Fibroblast of skin of abdomen (primary cell): ENCODE measurements around the gene EIF4E2.
"Not testable (repeated sequence)": the region's sequence is repeated elsewhere in the genome, so short reads cannot be mapped to it uniquely, and the experiment has no call there.

ENCODE experiments used
- DNase-seq: peaks from one replicate; pipeline ENCODE4 v3.0.0-alpha.2; 2013

Gene EIF4E2

DNA sequence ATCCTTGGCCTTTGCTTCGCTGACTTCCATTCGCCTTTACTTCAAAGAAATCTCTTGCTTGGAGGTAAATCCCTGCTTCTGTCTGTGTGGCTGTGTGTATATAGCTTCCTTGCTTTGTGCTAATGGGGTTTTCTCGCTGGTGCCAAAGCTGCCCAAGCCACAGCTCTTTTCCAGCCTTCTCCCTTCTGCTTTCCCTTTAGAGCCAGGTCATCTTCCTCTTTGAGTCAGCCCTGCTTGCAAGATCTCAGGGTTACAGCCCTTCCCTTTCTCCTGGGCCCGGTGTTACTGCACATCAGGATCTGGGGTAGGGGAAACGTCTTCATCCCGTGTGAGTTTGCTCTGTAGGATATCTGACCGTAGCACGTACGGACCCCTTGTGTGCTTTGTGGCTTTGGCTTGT, 19.1 kb downstream of the EIF4E2 start:
- no peak for DNase-seq

DNA sequence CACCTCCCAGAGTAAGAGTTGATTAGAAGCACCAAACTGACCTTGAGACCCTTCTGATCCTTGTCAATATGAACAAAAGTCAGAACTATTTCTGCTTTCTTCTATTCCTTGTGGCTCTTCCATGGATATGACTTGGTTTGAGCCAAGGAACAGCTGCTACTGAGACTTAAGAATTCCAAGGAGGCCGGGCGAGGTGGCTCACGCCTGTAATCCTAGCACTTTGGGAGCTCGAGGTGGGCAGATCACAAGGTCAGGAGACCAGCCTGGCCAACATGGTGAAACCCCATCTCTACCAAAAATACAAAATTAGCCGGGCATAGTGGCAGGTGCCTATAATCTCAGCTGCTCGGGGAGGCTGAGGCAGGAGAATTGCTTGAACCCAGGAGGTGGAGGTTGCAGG, 20.0 kb downstream of the EIF4E2 start:
- DNase-seq = not testable (repeated sequence)

DNA sequence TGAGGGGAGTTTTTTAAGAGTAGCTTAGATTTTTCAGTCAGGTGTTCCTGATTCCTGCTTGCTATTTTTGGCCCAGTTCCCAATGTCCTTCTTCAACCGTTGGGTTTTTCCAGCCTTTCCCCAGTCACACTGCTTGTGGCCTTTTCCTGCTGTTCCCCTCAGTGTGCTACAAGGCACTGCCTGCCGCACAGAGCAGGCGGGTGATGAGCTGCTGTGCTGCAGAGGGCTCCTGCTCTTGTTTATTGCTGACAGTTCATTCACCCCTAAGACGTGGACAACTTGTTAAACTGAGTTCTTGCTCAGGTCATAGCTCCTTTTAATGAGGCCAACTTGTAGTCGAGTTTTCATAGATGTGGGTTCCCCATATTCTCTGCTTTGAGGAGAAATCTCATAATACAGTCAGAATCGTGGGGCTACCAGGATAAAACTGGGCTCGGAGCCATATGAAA, 20.6 kb downstream of the EIF4E2 start:
- no peak for DNase-seq

DNA sequence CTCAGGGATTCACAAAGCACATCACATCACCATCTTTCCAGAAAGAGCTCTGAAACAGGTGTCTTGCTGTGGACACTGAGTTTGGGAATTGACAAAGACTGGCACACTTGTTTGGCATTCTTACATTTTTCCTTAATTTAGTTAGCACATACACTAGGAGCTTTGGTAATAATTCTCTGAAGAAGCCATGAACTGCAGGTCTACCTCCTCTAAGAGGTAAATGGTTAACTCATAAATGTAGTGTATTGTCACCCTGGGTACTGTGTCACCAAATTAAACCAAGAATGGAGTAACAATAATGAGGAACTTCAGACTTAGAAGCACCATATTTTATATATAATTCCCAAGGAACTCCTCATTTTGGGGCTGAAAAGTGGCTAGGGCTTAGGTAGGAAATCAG, 22.6 kb downstream of the EIF4E2 start:
- DNase-seq = no peak

DNA sequence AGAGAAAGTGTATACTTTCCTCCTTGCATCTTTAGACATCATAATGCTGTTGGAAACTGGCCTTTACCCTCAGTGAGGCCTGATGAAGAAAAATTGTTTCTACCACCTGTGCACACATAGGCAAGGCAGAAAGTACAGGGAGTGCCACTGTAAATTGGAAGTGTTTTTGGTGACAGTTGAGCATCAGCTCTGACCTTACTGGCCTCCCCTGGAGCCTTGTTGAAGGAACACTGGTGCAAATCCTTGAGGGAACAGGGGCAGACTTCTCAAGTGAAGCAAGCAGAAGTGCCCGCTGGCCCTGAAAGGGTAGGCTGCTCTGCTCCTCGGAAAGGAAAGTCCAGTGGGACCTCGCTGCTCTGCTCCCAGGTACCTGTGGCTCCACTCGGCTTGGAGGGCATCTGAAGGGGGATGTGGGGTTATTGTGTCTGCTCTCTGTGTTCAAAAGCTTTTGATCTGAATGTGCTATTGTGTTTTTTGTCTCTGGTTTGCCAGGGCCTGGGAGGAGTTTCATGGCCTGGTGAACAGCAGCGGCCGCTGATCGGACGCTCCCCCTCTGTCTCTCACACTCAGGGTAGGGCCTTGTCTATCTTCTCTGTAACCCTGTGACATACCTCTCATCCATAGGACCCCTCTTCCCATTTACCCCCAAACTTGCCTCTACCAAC, 23.4 kb downstream of the EIF4E2 start:
- DNase-seq = no peak

DNA sequence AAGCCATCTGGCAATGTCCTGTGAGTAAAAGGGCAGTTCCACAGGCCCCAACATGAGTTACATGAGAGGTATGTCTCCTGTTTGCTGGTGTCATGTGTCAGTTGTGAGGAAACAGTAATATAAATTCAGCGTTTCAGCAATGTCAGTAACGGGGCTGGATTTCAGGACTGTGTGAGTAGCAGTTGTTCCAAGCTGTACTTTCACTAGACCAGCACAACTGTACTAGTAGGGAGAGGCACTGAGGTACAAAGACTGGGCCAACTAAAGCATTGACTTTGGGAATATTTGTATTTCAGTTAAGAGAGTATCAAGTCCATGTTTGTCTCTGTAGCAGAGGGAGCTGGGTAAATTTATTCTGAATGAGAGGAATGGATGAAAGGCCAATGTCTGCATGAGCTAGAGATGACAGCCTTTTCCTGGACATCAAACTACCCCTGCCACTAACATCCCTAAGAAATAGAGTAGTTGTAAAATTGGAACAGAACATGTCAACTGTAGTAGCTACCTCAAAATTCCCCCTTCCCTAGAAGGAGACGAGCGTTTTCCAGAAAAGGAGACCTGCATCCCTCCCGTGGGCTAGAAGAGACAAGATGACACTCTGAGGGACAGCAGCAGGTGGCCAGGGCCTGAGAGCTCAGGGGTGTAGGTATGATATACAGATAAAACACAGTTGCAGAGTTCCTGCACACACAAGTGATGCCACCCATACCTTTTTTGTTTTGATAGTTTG, 24.4 kb downstream of the EIF4E2 start:
- peak; percentile 19 for DNase-seq

DNA sequence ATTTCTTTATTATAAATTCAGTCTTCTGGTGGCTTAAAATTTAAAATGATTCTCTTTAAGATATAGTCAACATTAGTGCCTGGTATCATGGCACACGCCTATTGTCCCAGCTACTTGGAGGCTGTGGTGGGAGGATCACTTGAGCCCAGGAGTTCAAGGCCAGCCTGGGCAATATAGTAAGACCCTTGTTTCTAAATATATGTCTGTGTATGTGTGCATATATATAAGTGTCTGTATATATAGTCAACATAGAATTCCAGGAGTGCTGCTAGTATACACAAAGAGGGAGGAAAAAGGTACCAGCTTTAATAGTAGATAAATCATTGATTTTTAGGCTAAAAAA, 24.9 kb downstream of the EIF4E2 start:
- no peak for DNase-seq

DNA sequence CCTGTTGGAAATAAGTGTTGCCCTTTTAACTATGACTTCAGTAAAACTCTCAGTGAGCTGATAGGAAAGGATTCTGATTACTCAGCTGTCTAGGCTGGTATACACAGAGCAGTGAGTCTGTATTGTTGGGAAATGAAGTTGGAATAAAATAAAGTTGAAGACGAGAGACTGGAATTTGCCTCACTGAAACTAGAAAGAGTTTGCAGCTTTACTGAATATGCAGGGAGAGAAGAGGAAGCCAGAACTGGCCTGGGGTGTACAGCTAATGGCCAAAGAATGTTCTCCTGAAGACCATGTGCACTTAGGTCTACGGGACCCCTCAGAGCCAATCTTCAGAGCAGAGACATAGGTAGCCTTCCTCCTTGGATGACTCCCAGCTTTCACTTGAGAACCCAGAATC, 26.5 kb downstream of the EIF4E2 start:
- peak; percentile 44 for DNase-seq

DNA sequence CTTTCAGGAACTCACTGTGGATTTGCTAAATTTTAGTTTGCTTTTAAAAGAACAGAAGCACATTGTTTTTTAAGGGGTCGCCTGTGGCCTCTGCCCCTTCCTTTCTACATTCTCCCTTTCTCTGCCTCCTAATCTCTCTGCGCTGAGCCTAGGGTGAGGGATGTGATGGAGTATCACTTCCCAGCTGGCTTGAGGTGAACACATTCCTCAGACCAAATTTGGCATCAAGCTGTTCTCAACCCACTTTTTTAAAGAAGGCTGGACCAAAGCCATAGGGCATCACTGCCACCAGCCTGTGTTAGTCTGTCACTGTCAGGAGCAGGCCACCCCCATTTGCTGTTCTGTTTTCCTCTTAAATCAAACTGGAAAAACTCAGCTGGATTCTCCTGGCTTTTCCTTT, 27.4 kb downstream of the EIF4E2 start:
- DNase-seq = no peak

DNA sequence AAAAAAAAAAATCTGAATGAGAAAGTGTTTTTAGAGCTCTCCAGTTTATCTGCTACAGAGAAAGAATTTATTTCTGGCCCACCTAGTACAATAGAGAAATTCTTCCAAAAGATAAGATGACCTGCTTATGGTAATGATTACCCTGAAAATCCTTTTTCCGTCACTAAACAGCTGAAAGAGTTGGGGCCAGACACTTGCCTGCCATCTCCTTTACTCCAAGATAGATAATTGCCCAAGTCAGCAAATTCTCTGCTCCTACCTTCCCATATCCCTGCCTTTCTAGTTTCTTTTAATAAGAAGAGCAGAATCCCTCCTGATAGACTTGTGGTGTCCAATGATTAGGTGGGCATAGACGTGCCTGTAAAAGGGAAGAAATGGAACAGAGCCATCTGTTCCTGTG, 28.1 kb downstream of the EIF4E2 start:
- no peak for DNase-seq

DNA sequence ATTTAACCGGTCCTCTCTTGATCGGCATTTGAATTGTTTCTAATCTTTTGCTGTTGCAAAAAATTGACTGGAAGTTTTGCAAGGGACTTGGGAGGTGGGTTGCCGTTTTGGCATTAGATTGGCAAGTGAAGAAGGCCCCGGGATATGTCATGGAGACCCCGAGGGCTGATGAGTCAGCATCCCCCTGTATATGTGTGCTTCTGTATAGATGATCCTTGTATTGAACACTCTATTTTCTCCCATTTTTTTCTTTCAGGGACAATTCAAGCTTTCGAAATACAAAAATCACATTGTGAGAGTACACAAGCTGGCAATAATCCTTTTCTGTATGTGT, 30.1 kb downstream of the EIF4E2 start:
- no peak for DNase-seq

DNA sequence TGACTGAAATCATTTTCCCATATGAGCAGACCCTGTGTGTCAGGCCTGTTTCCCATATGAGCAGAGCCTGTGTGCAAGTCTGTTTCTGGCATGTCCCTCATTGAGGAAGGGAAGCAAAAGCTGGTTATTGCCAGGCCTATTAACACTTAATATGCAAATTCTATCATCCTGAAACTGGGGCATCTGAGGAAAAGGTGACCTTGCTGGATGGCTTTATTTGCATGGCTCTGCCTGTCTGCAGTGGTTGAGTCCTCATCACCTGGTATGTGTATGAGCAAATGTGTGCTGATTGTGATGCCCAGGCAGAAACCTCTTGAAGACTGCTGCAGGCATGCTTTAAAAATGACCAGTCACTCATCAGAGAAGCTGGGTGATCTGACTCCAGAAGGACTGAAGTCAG, 31.2 kb downstream of the EIF4E2 start:
- no peak for DNase-seq

DNA sequence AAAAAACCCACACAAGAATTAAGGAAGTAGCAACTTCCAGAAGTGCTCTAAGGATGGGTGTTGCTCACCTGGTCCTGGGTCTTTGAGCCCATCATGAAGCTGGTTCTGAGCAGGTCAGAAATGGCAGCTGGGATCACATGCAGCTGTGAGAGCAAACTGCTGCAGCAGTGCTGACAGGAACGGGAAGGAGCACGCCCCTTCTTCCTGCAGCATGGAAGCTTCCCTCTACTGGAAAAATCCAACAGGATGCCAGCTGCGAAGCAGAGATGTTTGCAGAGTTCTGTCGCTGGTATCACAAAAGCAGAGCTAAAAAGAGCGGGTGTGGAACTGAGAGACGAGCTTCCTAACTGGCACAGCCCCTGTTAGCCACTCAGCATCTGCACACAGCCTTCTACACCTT, 33.7 kb downstream of the EIF4E2 start:
- DNase-seq = no peak

DNA sequence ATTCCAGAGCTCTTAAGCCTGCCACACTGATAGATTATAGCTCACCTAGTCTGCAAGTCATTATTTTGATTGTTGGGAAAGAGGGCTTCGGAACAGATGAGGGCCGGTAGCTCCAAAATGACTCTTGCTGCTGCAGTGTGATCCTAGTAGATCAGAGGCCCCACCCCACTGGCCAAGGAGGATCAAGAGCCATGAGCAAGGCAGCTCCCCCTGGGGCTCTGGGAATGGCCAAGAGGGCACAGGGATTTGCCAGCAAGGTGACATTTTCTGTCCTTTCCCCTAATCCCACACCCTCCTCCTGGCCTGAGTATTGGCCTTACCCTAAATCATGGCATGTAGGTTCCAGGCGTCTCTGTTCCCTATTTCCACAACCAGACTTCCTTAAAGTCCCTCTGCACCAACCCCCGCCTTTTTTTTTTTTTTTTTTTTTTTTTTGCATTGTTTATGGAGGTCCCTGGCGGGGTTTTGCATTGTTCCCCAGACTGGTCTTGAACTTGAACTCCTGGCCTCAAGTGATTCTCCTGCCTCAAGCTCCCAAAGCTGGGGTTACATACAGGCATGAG, 36.5 kb downstream of the EIF4E2 start:
- DNase-seq = no peak

DNA sequence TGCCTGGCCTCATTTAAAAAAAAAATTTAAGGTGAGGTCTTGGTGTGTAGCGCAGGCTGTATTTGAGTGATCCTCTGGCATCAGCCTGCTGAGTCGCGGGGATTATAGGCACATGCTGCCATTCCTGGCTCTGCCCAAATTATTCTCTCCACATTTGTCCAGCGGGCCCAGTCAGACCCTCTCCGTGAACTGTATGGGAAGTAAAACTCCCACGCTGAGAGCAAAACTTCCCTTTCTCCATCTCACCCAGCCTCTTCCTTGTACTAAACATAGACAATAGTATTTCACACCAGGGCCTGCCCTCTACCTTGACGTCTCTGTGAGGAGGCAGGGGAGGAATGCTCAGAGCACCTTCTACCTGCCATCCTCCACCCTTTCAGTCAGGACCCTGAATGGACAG, 37.0 kb downstream of the EIF4E2 start:
- no peak for DNase-seq

DNA sequence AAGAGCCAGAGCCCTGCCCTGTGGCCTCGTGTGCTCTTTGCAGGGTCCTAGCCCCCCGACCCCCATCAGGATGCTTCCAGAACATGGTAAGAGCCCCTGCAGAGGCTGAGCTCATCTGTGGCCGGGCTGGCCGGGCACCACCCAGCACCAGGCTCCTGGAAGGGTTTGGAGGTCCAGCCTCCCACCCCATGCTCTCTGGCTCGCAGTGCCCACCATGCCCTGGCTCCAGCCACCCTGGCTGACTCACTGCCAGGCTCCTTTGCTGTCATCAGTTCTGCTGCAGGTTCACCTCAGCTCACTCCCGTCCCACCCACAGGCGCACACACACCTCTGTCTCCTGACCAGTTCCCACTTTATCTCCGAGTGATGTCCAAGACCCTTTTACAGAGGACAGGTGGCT, 37.5 kb downstream of the EIF4E2 start:
- no peak for DNase-seq

DNA sequence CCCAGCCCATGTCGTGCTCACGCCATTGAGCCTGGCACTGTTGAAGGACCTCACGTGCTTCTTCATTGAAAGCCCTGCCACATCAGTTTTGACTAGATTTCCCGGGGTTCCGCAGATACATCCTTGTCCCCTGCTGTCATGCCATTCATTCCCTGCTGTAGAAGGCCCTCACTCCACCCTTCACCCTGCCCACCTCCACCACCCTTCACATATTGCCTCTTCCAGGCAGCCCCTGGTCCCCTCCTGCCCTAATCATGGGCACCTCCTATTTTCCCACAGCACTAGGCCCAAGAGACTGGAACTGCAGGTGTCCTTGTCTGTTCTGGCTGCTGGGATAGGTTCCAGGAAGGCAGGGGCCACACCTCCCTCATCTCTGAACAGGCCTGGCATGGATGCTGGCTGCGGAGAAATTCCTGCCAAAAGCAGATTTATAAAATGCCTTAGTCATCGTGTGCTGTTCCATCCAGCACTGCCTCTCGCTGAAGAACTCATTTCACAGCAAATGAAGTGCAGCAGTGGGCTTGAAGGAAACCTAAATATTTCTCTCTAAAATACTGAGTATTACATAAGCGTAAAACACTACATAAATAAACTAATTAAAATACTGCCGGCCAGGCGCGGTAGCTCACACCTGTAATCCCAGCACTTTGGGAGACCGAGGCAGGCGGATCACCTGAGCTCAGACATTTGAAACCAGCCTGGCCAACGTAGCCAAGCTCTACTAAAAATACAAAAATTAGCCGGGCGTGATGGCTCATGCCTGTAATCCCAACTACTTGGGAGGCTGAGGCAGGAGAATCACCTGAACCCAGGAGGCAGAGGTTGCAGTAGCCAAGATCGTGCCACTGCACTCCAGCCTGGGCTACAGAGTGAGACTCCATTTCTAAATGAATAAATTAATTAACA, 38.4 kb downstream of the EIF4E2 start:
- DNase-seq = peak; percentile 58

DNA sequence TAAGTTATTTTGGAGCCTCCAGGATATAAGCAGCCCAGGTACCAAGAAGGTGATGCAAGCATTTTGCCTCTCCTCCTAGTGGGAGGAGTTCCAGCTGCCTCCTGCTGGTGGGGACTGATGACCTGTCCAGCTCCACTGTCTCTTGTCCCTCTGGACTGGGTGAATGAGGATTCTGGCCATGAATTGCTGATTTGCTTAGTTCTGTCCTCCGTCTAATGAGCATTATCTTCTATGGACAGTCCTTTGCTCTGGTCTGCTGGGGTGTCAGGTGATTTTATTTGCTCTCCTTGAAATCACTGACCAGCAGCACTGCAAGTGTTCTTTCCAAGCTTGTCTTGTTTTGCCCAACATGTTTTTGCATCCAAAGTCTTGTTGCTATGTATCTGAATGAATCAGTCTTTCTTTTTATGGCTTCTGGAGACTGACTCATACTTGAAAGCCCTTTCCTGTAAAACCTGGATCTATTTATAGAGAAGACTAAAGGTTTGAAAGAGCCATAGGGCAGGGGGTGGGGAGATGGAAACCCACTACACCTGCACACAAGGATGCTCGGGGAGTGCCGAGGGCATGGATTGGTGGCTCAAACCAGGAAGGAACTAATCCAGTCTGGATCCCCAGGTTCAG, 42.4 kb downstream of the EIF4E2 start:
- DNase-seq = peak; percentile 40

DNA sequence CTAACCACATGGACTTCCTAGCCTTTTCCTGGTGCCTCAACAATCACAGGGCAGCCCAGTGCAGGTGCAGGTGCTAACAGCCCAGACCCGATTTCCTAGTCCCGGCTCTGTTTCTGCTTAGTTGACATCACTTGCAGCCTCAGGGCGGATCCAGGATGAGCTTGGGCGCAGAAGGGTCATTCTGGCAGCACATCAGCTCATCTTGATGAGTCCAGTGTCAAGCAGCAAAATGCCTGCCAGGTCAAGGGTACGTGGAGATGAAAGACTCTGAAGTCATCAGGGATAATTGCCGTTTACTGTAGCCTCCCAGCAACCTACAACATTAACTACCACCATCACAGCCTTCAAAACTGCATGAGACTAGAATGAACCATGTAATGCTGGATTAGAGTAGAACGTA, 43.5 kb downstream of the EIF4E2 start:
- no peak for DNase-seq

DNA sequence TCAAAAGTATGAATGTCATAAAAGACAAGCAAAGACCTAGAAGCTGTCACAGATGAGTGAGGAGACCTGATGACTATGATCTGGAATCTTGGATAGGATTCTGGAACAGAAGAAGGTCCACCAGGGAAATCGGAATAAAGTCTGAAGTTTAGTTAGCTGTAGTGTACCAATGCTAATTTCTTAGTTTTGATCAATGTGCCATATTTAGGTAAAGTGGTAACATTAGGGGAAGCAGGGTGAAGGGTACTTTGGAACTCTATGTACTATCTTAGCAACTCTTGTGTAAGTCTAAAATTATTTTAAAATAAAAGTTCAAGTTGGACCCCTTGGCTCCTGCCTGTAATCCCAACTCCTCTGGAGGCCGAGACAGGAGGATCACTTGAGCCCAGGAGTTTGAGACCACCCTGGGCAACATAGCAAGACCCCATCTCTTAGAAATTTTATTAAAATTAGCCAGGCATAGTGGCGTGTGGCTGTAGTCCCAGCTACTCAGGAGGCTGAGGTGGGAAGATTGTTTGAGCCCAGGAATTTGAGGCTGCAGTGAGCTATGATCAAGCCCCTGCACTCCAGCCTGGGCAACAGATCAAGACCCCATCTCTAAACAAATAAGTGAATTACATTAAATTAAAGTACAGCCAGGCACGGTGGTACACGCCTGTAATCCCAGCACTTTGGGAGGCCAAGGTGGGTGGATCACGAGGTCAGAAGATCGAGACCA, 47.0 kb downstream of the EIF4E2 start:
- DNase-seq = no peak

DNA sequence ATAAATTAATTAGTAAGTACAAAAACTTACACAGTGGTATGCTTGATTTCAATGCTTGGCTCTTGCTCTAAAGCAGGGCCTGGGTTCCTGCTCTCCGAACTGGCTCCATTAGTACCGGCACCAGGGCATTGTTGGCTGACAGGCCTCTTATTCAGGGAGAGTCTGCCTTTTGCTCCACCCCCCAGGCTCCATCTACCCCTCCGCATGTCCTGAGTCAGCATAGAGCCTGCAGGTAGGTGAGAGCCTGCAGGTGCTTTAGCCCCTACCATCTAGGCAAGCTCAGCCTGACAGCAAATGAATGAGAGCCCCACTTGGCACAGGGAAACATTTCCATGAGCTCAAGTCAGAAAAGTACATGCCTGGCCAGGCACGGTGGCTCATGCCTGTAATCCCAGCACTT, 47.8 kb downstream of the EIF4E2 start:
- DNase-seq = no peak
